Measurements from ENCODE around the gene GPR62. TPM values are rescaled to one million over a fixed set of nuclear protein-coding genes. Genes with fewer than 3 reads are reported as not detected.

Gene GPR62
- total RNA-seq, 1 experiment from 2014 or later = not detected

GRCh38 chr3:51971350-51971749 lies 16.2 kb downstream of the GPR62 start:
- intact Hi-C loops (cut with micrococcal nuclease; ENCODE audit: unreplicated experiment) = no loop called here
- no peaks in the 10 kb centered on the region for H3K27me3 ChIP-seq (replicated peaks; ENCODE audit: control insufficient read depth, insufficient read depth, low read length)
- Mint-ChIP-seq H3K4me1 (ENCODE audit: low read depth, unreplicated experiment) (peaks cover 13% of the 10 kb centered on the region), H3K4me3 (ENCODE audit: unreplicated experiment) (no peak overlapping the region), H3K9me3 (ENCODE audit: unreplicated experiment) (no peaks in the 10 kb centered on the region), H3K36me3 (ENCODE audit: insufficient read depth, unreplicated experiment) (peaks cover 23% of the 10 kb centered on the region), H3K27me3 (ENCODE audit: insufficient read depth, unreplicated experiment) (no peaks in the 10 kb centered on the region), H3K27ac (ENCODE audit: unreplicated experiment) (no peak overlapping the region)
- no peak for DNase-seq
- no peaks in the 10 kb centered on the region for H3K9me3 ChIP-seq
- H3K36me3 ChIP-seq (ENCODE audit: control insufficient read depth, insufficient read depth, low read length) = no peaks in the 10 kb centered on the region
- POLR2A ChIA-PET = no interaction called here
- H3K4me1 ChIP-seq = peaks cover 24% of the 10 kb centered on the region
- CTCF ChIA-PET = no interaction called here
- TF ChIP-seq, protein P1, sequence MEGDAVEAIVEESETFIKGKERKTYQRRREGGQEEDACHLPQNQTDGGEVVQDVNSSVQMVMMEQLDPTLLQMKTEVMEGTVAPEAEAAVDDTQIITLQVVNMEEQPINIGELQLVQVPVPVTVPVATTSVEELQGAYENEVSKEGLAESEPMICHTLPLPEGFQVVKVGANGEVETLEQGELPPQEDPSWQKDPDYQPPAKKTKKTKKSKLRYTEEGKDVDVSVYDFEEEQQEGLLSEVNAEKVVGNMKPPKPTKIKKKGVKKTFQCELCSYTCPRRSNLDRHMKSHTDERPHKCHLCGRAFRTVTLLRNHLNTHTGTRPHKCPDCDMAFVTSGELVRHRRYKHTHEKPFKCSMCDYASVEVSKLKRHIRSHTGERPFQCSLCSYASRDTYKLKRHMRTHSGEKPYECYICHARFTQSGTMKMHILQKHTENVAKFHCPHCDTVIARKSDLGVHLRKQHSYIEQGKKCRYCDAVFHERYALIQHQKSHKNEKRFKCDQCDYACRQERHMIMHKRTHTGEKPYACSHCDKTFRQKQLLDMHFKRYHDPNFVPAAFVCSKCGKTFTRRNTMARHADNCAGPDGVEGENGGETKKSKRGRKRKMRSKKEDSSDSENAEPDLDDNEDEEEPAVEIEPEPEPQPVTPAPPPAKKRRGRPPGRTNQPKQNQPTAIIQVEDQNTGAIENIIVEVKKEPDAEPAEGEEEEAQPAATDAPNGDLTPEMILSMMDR (IDR thresholded peaks at IDR 0.05; ENCODE audit: insufficient read depth in 1 of 2, low read depth in 1 of 2, low read length in 1 of 2, severe bottlenecking in 1 of 2, unreplicated experiment in 1 of 2) = no peak
- H3K4me3 ChIP-seq (ENCODE audit: low read depth, low read length) = no peak overlapping the region
- no TSS peak for BruUV-seq (replicated peaks)

DNA sequence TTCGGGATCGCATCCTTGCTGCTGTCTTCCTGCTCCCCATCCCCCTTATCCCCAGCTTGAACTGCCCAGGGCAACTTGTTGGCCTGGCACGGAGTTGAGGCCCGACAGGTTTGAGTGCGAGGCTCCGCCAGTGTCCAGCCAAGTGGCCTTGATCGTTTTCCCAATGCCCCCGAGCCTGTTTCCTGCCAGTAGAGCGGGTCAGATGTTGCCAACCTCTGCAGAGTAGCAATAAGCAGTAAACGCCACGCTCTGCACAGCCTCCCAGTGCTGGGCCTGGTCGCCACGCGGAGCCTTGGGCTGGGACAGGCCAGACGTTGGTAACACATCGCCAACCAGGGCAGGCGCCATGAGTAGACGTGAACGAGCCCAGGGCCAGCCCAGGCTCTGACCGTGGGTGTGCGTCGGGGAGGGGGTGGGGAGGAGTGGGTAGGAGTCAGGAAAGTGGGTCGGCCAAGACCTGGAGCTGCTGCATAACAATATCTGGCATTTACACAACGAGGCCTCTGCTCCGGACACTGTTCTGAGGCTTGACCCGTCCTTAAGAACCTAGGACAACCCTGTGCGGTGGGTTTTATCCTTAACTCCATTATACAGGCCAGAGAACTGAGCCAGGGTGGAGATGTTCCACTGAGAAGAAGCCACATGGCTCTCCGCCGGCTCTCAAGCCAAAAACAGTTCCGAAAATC lies 19.2 kb downstream of the GPR62 start:
- no peak for DNase-seq
- peaks cover 17% of the 10 kb centered on the region for H3K36me3 Mint-ChIP-seq (ENCODE audit: insufficient read depth, unreplicated experiment)
- H3K27me3 ChIP-seq (replicated peaks; ENCODE audit: control insufficient read depth, insufficient read depth, low read length) = no peaks in the 10 kb centered on the region
- peak overlapping the region; percentile 74 for H3K27ac Mint-ChIP-seq (ENCODE audit: unreplicated experiment)
- H3K4me1 Mint-ChIP-seq (ENCODE audit: low read depth, unreplicated experiment) = peaks cover 7% of the 10 kb centered on the region
- no peaks in the 10 kb centered on the region for H3K9me3 ChIP-seq
- no peaks in the 10 kb centered on the region for H3K9me3 Mint-ChIP-seq (ENCODE audit: unreplicated experiment)
- TF ChIP-seq, protein P1 (IDR thresholded peaks at IDR 0.05; ENCODE audit: insufficient read depth in 1 of 2, low read depth in 1 of 2, low read length in 1 of 2, severe bottlenecking in 1 of 2, unreplicated experiment in 1 of 2) = peak in 1 of 2 experiments; percentile 2
- H3K27me3 Mint-ChIP-seq (ENCODE audit: insufficient read depth, unreplicated experiment) = no peaks in the 10 kb centered on the region
- ChIA-PET CTCF (interaction anchor here (0.5 to 2.6 kb wide), 7 partner anchors 8 to 1357 kb away, joined by 3 to 51 read pairs (median 4); partner anchors contain the start of genes ACY1, DCAF1, MAPKAPK3 and PARP3), POLR2A (interaction anchor here (0.5 to 2.5 kb wide), 4 partner anchors 8 to 32 kb away, joined by 3 to 30 read pairs (median 5); partner anchors contain the start of genes ACY1, PARP3, RPL29 and RRP9)
- H3K4me3 Mint-ChIP-seq (ENCODE audit: unreplicated experiment) = peak overlapping the region; percentile 91
- H3K4me1 ChIP-seq = peaks cover 12% of the 10 kb centered on the region
- intact Hi-C loops (cut with micrococcal nuclease; ENCODE audit: unreplicated experiment) = loop anchor here (1.0 to 2.0 kb wide), 3 partner anchors 8 to 32 kb away; partner anchors contain the start of gene PARP3
- peak overlapping the region; percentile 71 for H3K4me3 ChIP-seq (ENCODE audit: low read depth, low read length)
- no peaks in the 10 kb centered on the region for H3K36me3 ChIP-seq (ENCODE audit: control insufficient read depth, insufficient read depth, low read length)
- no TSS peak for BruUV-seq (replicated peaks)

DNA sequence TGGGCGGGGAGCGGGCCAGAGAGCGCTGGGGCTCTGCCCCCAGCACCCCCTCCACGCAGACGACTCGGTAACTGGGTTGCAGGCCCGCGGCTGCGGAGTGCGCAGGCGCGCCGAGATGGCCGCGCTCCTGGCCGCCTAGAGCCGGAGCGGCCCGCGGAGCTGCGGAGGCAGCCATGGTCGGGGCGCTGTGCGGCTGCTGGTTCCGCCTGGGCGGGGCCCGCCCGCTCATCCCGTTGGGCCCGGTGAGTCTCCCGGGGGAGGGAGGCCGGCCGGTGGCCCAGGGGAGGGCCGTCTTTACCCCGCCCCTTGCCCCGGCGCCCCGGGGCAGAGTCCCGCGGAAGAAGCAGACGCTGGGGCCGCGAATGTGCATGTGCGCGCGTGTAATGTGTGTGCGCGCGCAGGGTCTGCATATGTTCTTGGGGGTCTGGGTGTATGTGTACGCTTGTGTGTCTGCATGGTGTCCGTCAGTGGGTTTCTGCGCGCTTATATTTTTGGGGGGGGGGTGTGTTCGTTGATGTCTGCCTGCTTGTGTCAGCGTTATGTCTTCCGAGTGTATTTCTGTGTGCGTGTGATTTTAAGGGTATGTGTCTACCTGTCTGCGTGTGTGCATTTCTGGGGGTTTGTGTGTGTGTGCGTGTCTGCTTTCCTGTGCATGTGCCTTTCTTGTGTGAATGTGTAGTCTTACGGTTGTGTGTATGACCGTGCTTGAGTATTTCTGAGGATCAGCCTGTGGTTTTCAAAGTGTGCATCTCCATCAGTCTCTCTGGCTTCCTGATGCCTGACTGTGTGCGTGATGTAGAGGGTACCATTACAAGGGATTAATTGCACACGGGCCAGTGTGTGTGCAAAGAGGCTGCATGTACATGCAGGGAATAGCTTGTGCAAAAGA lies 20.0 kb downstream of the GPR62 start, which contains the start of gene ABHD14A:
Gene ABHD14A (plus strand): TSS at position 102 of the 889 bp plus-strand sequence. CDS start 72 bp downstream, at position 174.
- H3K27me3 Mint-ChIP-seq (ENCODE audit: insufficient read depth, unreplicated experiment) = no peaks in the 10 kb centered on the region
- TSS peak; percentile 86 for BruUV-seq (replicated peaks)
- peak within 1 kb of the TSS; percentile 74 for H3K27ac Mint-ChIP-seq (ENCODE audit: unreplicated experiment)
- Histone ChIP-seq H3K27me3 (replicated peaks; ENCODE audit: control insufficient read depth, insufficient read depth, low read length) (no peaks in the 10 kb centered on the region), H3K36me3 (ENCODE audit: control insufficient read depth, insufficient read depth, low read length) (no peaks in the 10 kb centered on the region), H3K4me1 (peaks cover 12% of the 10 kb centered on the region), H3K9me3 (no peaks in the 10 kb centered on the region), H3K4me3 (ENCODE audit: low read depth, low read length) (peak within 1 kb of the TSS; percentile 71)
- peaks cover 7% of the 10 kb centered on the region for H3K4me1 Mint-ChIP-seq (ENCODE audit: low read depth, unreplicated experiment)
- DNase-seq = peak; percentile 80 to 83
- no peaks in the 10 kb centered on the region for H3K9me3 Mint-ChIP-seq (ENCODE audit: unreplicated experiment)
- peaks cover 17% of the 10 kb centered on the region for H3K36me3 Mint-ChIP-seq (ENCODE audit: insufficient read depth, unreplicated experiment)
- CTCF ChIA-PET = interaction anchor here (0.7 to 2.6 kb wide), 2 partner anchors 8 to 34 kb away, joined by 3 to 51 read pairs; partner anchors contain the start of genes ACY1 and RRP9
- TF ChIP-seq, protein P1 (IDR thresholded peaks at IDR 0.05; ENCODE audit: insufficient read depth in 1 of 2, low read depth in 1 of 2, low read length in 1 of 2, severe bottlenecking in 1 of 2, unreplicated experiment in 1 of 2) = no peak
- POLR2A ChIA-PET = interaction anchor here (1.3 to 2.5 kb wide), 2 partner anchors 7 to 33 kb away, joined by 6 to 30 read pairs; partner anchors contain the start of genes ACY1, PARP3 and RRP9
- intact Hi-C loops (cut with micrococcal nuclease; ENCODE audit: unreplicated experiment) = loop anchor here (1.0 to 2.0 kb wide), 3 partner anchors 7 to 33 kb away; partner anchors contain the start of gene PARP3
- H3K4me3 Mint-ChIP-seq (ENCODE audit: unreplicated experiment) = peak within 1 kb of the TSS; percentile 91

Measured in Caco-2 (cell line).